Caco-2 (cell line): ENCODE measurements around the gene NAA60. TPM values are rescaled to one million over a fixed set of nuclear protein-coding genes. Genes with fewer than 3 reads are reported as not detected.

Experiments used
- BruUV-seq: library from RNA; stranded (reverse); fragments of 400-500 nt; replicated peaks from 2 replicates; lab custom pipeline; 2021; lab: Mats Ljungman, UMichigan
- CTCF ChIA-PET: fragments of 300-600 bp; sonication (Branson Sonifier 250); formaldehyde crosslinking; loops from one replicate; lab custom pipeline; 2022; ENCODE audit warnings: antibody characterized with exemption; lab: Charles Lee
- POLR2A ChIA-PET: fragments of 300-600 bp; sonication (Branson Sonifier 250); formaldehyde crosslinking; loops from one replicate; lab custom pipeline; 2022; ENCODE audit warnings: antibody characterized with exemption; lab: Charles Lee
- DNase-seq, 2 experiments: peaks; one replicate each; pipeline versions ENCODE4 v3.0.0 to v3.0.0-alpha.2; 2020 to 2022
- H3K27me3 ChIP-seq: replicated peaks from 2 replicates; pipeline ENCODE4 v1.6.0; 2011; ENCODE audit warnings: low read length; ENCODE audit not compliant: control insufficient read depth, insufficient read depth
- H3K36me3 ChIP-seq: 2 replicates; pipeline ENCODE4 v1.5.1; 2011; ENCODE audit warnings: low read length; ENCODE audit not compliant: control insufficient read depth, insufficient read depth
- H3K4me1 ChIP-seq: fragments of 250-450 bp; sonication (Bioruptor Pico); 2 replicates; pipeline ENCODE4 v1.5.1; 2020; ENCODE audit warnings: mild to moderate bottlenecking
- H3K4me3 ChIP-seq: 2 replicates; pipeline ENCODE4 v1.5.1; 2011; ENCODE audit warnings: low read depth, mild to moderate bottlenecking, control low read depth, low read length
- H3K9me3 ChIP-seq: fragments of 250-450 bp; sonication (Bioruptor Pico); 2 replicates; pipeline ENCODE4 v1.5.1; 2020; ENCODE audit warnings: mild to moderate bottlenecking, moderate library complexity
- H3K27ac Mint-ChIP-seq: one replicate; pipeline ENCODE4 v1.8.0; 2022; ENCODE audit warnings: mixed read lengths; ENCODE audit not compliant: unreplicated experiment
- H3K27me3 Mint-ChIP-seq: one replicate; pipeline ENCODE4 v1.8.0; 2022; ENCODE audit warnings: mixed read lengths; ENCODE audit not compliant: insufficient read depth, unreplicated experiment
- H3K36me3 Mint-ChIP-seq: one replicate; pipeline ENCODE4 v1.8.0; 2022; ENCODE audit warnings: mild to moderate bottlenecking, mixed read lengths; ENCODE audit not compliant: insufficient read depth, unreplicated experiment
- H3K4me1 Mint-ChIP-seq: one replicate; pipeline ENCODE4 v1.8.0; 2022; ENCODE audit warnings: low read depth, mixed read lengths; ENCODE audit not compliant: unreplicated experiment
- H3K4me3 Mint-ChIP-seq: one replicate; pipeline ENCODE4 v1.8.0; 2022; ENCODE audit warnings: mild to moderate bottlenecking, moderate library complexity, mixed read lengths; ENCODE audit not compliant: unreplicated experiment
- H3K9me3 Mint-ChIP-seq: one replicate; pipeline ENCODE4 v1.8.0; 2022; ENCODE audit warnings: mixed read lengths; ENCODE audit not compliant: unreplicated experiment
- intact Hi-C: fragments of 100-400 bp; cut with micrococcal nuclease; formaldehyde crosslinking; loops from one replicate; pipeline ENCODE4 v1.10.0; 2022; ENCODE audit not compliant: unreplicated experiment
- total RNA-seq: library from RNA; stranded (reverse); gene quantifications from 2 replicates; pipeline ENCODE4 v1.2.3, GENCODE V29; 2022
- TF ChIP-seq, protein P1 (sequence below), 2 experiments: fragments of 200-600 bp in 1 of 2; IDR thresholded peaks; 1 replicate in 1 of 2; 2 replicates in 1 of 2; pipeline versions ENCODE4 v1.5.1 to v1.8.0; 2011 to 2022; ENCODE audit warnings: antibody characterized with exemption in 1 of 2, control low read depth in 1 of 2, inconsistent platforms in 1 of 2, low read depth in 1 of 2, low read length in 1 of 2, mild to moderate bottlenecking in 1 of 2, moderate library complexity in 1 of 2; ENCODE audit not compliant: insufficient read depth in 1 of 2, severe bottlenecking in 1 of 2, unreplicated experiment in 1 of 2

NAA60 gene
- total RNA-seq, 1 experiment from 2014 or later, result 92.8 TPM

DNA sequence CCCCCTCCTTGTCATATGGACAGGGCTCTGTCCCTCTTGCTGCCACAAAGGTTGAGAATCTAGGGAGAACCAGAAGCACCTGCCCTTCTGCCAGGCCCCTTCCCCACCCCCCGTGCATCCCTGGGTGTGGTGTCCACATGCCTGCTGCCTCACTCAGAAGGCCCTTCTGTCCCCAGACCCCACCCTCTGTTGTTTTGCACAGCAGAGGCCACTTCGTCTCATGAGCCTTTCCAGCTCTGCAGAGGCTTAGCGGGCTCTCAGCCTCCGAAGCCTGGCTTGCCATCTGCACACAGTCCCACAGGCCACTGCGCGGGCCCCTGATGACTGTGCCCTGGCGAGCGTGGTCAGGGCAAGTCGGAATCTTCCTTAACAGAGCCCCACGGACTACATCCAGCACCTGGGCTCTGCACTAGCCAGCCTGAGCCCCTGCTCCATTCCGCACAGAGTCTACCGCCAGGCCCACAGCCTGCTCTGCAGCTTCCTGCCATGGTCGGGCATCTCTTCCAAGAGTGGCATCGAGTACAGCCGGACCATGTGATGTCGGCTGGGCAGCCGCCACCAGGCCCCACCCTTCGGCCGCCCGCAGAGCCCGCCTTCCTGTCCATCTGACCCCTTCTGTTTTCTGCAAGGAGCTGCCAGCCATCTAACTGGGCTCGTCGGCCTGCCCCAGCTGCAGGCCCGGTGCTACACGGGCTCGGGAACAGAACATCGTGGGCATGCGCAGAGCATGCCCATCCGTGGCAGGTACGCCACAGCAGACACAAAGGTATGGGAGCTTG, 41.0 kb downstream of the NAA60 start:
- Mint-ChIP-seq H3K4me1 (no peaks in the 10 kb centered on the region), H3K36me3 (peaks cover 73% of the 10 kb centered on the region), H3K27ac (no peak overlapping the region), H3K9me3 (no peaks in the 10 kb centered on the region), H3K4me3 (no peak overlapping the region), H3K27me3 (no peaks in the 10 kb centered on the region)
- no peak for DNase-seq
- Histone ChIP-seq H3K27me3 (no peaks in the 10 kb centered on the region), H3K36me3 (peaks cover 4% of the 10 kb centered on the region), H3K4me1 (no peaks in the 10 kb centered on the region), H3K9me3 (no peaks in the 10 kb centered on the region), H3K4me3 (no peak overlapping the region)
- POLR2A ChIA-PET, result no interaction called here
- TF ChIP-seq, protein P1, sequence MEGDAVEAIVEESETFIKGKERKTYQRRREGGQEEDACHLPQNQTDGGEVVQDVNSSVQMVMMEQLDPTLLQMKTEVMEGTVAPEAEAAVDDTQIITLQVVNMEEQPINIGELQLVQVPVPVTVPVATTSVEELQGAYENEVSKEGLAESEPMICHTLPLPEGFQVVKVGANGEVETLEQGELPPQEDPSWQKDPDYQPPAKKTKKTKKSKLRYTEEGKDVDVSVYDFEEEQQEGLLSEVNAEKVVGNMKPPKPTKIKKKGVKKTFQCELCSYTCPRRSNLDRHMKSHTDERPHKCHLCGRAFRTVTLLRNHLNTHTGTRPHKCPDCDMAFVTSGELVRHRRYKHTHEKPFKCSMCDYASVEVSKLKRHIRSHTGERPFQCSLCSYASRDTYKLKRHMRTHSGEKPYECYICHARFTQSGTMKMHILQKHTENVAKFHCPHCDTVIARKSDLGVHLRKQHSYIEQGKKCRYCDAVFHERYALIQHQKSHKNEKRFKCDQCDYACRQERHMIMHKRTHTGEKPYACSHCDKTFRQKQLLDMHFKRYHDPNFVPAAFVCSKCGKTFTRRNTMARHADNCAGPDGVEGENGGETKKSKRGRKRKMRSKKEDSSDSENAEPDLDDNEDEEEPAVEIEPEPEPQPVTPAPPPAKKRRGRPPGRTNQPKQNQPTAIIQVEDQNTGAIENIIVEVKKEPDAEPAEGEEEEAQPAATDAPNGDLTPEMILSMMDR (IDR thresholded peaks at IDR 0.05; ENCODE audit: insufficient read depth in 1 of 2, low read depth in 1 of 2, low read length in 1 of 2, severe bottlenecking in 1 of 2, unreplicated experiment in 1 of 2), result no peak
- CTCF ChIA-PET, result interaction anchor here (0.5 kb wide), 1 partner anchor 41 kb away, joined by 5 read pairs; the partner anchor contains the start of genes NAA60 and ZNF597
- BruUV-seq, result no TSS peak
- intact Hi-C loops, result no loop called here

- CTCF ChIA-PET, result interaction anchor here (0.5 to 1.1 kb wide), 2 partner anchors 11 to 42 kb away, joined by 3 to 5 read pairs; partner anchors contain the start of genes NAA60 and ZNF597
- Histone ChIP-seq H3K4me3 (no peak overlapping the region), H3K4me1 (no peaks in the 10 kb centered on the region), H3K9me3 (no peaks in the 10 kb centered on the region), H3K36me3 (peaks cover 4% of the 10 kb centered on the region), H3K27me3 (no peaks in the 10 kb centered on the region)
- Mint-ChIP-seq H3K9me3 (no peaks in the 10 kb centered on the region), H3K4me3 (no peak overlapping the region), H3K27ac (no peak overlapping the region), H3K27me3 (no peaks in the 10 kb centered on the region), H3K4me1 (no peaks in the 10 kb centered on the region), H3K36me3 (peaks cover 67% of the 10 kb centered on the region)
- POLR2A ChIA-PET, result no interaction called here
- BruUV-seq, result no TSS peak
- intact Hi-C loops, result no loop called here
- TF ChIP-seq, protein P1 (IDR thresholded peaks at IDR 0.05; ENCODE audit: insufficient read depth in 1 of 2, low read depth in 1 of 2, low read length in 1 of 2, severe bottlenecking in 1 of 2, unreplicated experiment in 1 of 2), result no peak
- no peak for DNase-seq
Observed at GRCh38 chr16:3485097-3485745, 41.7 kb downstream of the NAA60 start.

DNA sequence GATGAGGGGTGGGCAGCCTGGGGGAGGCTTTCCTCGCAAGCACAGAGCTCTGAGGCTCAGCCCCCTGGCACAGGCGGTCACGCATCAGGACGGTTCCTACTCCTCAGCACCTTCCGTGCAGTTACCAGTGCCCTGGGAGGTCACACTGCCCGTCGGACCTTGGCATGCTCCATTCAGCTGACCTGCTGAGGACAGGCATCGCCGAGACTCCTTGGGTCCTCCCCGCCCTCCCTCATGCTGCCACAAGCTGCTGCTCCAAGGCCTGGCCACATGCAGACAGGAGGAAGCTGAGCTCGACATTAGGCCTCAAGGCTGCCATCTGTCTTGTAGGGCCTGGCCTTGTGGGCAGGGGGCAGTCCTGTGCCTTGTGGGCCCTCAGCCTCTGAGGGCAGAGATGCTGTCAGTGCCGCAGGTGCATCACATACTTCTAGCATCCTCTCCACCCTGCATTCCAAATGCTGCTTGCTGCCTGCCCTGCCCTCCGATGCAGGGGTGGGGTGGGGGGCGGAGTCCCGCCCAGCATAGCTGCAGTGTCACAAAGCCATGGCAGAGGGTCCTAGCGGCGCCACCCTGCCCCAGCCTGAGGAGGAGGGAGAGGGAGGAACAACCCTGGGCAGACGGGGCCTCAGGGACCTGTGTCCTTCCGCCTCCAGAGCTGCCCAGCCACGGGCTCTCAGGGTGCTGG, 42.5 kb downstream of the NAA60 start:
- CTCF ChIA-PET, result interaction anchor here (1.1 kb wide), 1 partner anchor 12 kb away, joined by 3 read pairs; no protein-coding TSS in a partner anchor
- Mint-ChIP-seq H3K4me3 (no peak overlapping the region), H3K27me3 (no peaks in the 10 kb centered on the region), H3K36me3 (peaks cover 67% of the 10 kb centered on the region), H3K9me3 (no peaks in the 10 kb centered on the region), H3K27ac (no peak overlapping the region), H3K4me1 (no peaks in the 10 kb centered on the region)
- Histone ChIP-seq H3K27me3 (no peaks in the 10 kb centered on the region), H3K4me1 (no peaks in the 10 kb centered on the region), H3K9me3 (no peaks in the 10 kb centered on the region), H3K36me3 (peaks cover 4% of the 10 kb centered on the region), H3K4me3 (no peak overlapping the region)
- TF ChIP-seq, protein P1 (IDR thresholded peaks at IDR 0.05; ENCODE audit: insufficient read depth in 1 of 2, low read depth in 1 of 2, low read length in 1 of 2, severe bottlenecking in 1 of 2, unreplicated experiment in 1 of 2), result no peak
- no TSS peak for BruUV-seq
- POLR2A ChIA-PET, result no interaction called here
- DNase-seq, result no peak
- intact Hi-C loops, result no loop called here
